ENCODE measurements around the gene DIP2C.

DNA sequence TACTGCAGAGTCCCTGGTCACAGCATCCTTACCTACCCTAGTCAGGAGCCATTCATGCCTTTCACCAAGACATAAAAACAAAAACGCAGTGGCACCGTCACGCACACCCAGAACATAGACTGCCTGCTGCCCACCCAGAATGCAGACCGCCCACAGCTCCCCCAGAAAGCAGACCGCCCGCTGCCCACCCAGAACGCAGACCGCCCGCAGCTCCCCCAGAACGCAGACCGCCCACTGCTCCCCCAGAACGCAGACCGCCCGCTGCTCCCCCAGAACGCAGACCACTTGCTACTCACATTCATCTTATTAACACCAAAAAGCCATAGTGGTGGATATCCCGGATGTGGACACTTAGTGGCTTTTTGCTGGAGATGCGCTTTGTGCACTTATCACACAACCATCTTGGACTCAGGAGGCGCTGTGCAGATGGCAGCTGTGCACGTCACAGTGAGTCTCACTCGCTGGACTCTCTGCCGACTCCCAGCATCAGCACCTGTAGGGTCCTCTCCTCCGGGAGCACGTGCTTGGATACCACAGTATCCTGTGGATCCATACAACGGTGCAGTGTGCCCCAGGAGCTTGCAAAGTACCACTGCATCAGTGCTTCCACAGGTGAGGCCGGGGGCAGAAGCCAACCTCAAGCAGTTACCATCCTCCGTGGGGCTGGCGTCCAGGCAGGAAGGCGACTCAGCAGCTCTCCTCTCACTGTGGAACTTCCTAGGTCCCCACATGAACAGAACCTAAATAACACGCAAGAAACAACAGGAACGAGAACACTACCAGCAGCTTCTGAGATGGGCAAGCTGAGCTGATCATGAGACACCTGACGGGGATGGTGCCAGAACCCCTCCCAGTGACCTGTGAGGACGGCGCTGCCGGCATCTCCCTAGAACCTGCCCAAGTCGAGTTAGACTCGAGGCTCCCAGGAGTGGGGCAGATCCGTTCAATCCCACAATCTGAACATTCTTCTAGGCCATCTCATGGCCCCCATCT is 161.0 kb downstream of the DIP2C start:
- TF ChIP-seq CTCF (IDR thresholded peaks at IDR 0.05) (no peak), POLR2A (IDR thresholded peaks at IDR 0.05) (no peak)
